ENCODE data around the gene TLL1. TPM values are rescaled to one million over a fixed set of nuclear protein-coding genes. Genes with fewer than 3 reads are reported as not detected.

Gene TLL1
- total RNA-seq, 1 experiment from 2014 or later: 1.4 TPM

- Mint-ChIP-seq H3K9me3 (ENCODE audit: unreplicated experiment) (no peaks in the 10 kb centered on the region), H3K36me3 (ENCODE audit: insufficient read depth, unreplicated experiment) (no peaks in the 10 kb centered on the region), H3K4me1 (ENCODE audit: insufficient read depth, unreplicated experiment) (no peaks in the 10 kb centered on the region), H3K27ac (ENCODE audit: low read depth, unreplicated experiment) (no peak overlapping the region), H3K27me3 (ENCODE audit: insufficient read depth, unreplicated experiment) (no peaks in the 10 kb centered on the region), H3K4me3 (ENCODE audit: unreplicated experiment) (no peak overlapping the region)
- DNase-seq (ENCODE audit: unreplicated experiment): no peak
- intact Hi-C loops (cut with micrococcal nuclease): no loop called here
- BruUV-seq (replicated peaks): no TSS peak
- TF ChIP-seq, protein P1, sequence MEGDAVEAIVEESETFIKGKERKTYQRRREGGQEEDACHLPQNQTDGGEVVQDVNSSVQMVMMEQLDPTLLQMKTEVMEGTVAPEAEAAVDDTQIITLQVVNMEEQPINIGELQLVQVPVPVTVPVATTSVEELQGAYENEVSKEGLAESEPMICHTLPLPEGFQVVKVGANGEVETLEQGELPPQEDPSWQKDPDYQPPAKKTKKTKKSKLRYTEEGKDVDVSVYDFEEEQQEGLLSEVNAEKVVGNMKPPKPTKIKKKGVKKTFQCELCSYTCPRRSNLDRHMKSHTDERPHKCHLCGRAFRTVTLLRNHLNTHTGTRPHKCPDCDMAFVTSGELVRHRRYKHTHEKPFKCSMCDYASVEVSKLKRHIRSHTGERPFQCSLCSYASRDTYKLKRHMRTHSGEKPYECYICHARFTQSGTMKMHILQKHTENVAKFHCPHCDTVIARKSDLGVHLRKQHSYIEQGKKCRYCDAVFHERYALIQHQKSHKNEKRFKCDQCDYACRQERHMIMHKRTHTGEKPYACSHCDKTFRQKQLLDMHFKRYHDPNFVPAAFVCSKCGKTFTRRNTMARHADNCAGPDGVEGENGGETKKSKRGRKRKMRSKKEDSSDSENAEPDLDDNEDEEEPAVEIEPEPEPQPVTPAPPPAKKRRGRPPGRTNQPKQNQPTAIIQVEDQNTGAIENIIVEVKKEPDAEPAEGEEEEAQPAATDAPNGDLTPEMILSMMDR (IDR thresholded peaks at IDR 0.05; ENCODE audit: unreplicated experiment): no peak
- CTCF ChIA-PET: interaction anchor here (0.6 to 2.9 kb wide), 6 partner anchors 11 to 595 kb away, joined by 3 to 24 read pairs (median 4); no protein-coding TSS in a partner anchor
- POLR2A ChIA-PET: interaction anchor here (0.6 to 1.4 kb wide), 2 partner anchors 11 to 181 kb away, joined by 3 to 4 read pairs; no protein-coding TSS in a partner anchor
Measured at GRCh38 chr4:166088576-166088975, 215.5 kb downstream of the TLL1 start.

- Mint-ChIP-seq H3K27ac (ENCODE audit: low read depth, unreplicated experiment) (no peak overlapping the region), H3K4me3 (ENCODE audit: unreplicated experiment) (no peak overlapping the region), H3K9me3 (ENCODE audit: unreplicated experiment) (no peaks in the 10 kb centered on the region), H3K4me1 (ENCODE audit: insufficient read depth, unreplicated experiment) (no peaks in the 10 kb centered on the region), H3K27me3 (ENCODE audit: insufficient read depth, unreplicated experiment) (no peaks in the 10 kb centered on the region), H3K36me3 (ENCODE audit: insufficient read depth, unreplicated experiment) (no peaks in the 10 kb centered on the region)
- ChIA-PET CTCF (interaction anchor here (0.6 to 1.9 kb wide), 19 partner anchors 21 to 601 kb away, joined by 3 to 7 read pairs (median 4); no protein-coding TSS in a partner anchor), POLR2A (interaction anchor here (1.1 to 1.5 kb wide), 4 partner anchors 217 to 257 kb away, joined by 3 to 7 read pairs (median 6); no protein-coding TSS in a partner anchor)
- no TSS peak for BruUV-seq (replicated peaks)
- DNase-seq (ENCODE audit: unreplicated experiment): no peak
- intact Hi-C loops (cut with micrococcal nuclease): loop anchor here (5.0 kb wide), 1 partner anchor 501 kb away; no protein-coding TSS in a partner anchor
- TF ChIP-seq, protein P1 (IDR thresholded peaks at IDR 0.05; ENCODE audit: unreplicated experiment): no peak
Measured at GRCh38 chr4:166091146-166091545, 218.1 kb downstream of the TLL1 start.

- CTCF ChIA-PET: interaction anchor here (0.7 to 1.9 kb wide), 16 partner anchors 37 to 602 kb away, joined by 3 to 7 read pairs (median 5); no protein-coding TSS in a partner anchor
- BruUV-seq (replicated peaks): no TSS peak
- no peak overlapping the region for H3K27ac Mint-ChIP-seq (ENCODE audit: low read depth, unreplicated experiment)
- no peaks in the 10 kb centered on the region for H3K4me1 Mint-ChIP-seq (ENCODE audit: insufficient read depth, unreplicated experiment)
- TF ChIP-seq, protein P1 (IDR thresholded peaks at IDR 0.05; ENCODE audit: unreplicated experiment): peak; percentile 63
- H3K9me3 Mint-ChIP-seq (ENCODE audit: unreplicated experiment): no peaks in the 10 kb centered on the region
- DNase-seq (ENCODE audit: unreplicated experiment): peak; percentile 60
- POLR2A ChIA-PET: interaction anchor here (0.6 to 1.5 kb wide), 7 partner anchors 218 to 611 kb away, joined by 3 to 7 read pairs (median 4); no protein-coding TSS in a partner anchor
- intact Hi-C loops (cut with micrococcal nuclease): loop anchor here (1.0 to 5.0 kb wide), 5 partner anchors 228 to 961 kb away; no protein-coding TSS in a partner anchor
- no peak overlapping the region for H3K4me3 Mint-ChIP-seq (ENCODE audit: unreplicated experiment)
- H3K36me3 Mint-ChIP-seq (ENCODE audit: insufficient read depth, unreplicated experiment): no peaks in the 10 kb centered on the region
- no peaks in the 10 kb centered on the region for H3K27me3 Mint-ChIP-seq (ENCODE audit: insufficient read depth, unreplicated experiment)
Measured at GRCh38 chr4:166091912-166092510, 219.0 kb downstream of the TLL1 start.

DNA sequence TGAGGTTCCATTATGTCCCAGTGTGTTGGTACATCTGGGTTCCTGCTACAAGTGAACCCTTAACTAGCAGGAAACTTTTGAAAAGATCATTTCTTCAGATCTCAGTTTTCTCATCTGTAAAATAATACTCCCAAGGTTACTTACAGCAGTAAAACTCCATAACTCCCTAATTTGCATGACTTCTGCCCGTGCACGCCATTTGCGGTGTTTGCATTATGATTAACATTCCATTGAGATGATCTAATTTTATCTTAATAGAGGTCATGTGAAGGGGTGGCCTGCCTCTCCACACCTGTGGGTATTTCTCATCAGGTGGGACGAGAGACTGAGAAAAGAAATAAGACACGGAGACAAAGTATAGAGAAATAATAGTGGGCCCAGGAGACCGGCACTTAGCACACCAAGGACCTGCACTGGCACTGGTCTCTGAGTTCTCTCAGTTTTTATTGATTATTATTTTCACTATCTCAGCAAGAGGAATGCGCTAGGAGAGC is 219.8 kb downstream of the TLL1 start:
- intact Hi-C loops (cut with micrococcal nuclease): loop anchor here (1.0 to 5.0 kb wide), 5 partner anchors 229 to 962 kb away; no protein-coding TSS in a partner anchor
- TF ChIP-seq, protein P1 (IDR thresholded peaks at IDR 0.05; ENCODE audit: unreplicated experiment): no peak
- Mint-ChIP-seq H3K4me3 (ENCODE audit: unreplicated experiment) (no peak overlapping the region), H3K4me1 (ENCODE audit: insufficient read depth, unreplicated experiment) (no peaks in the 10 kb centered on the region), H3K27ac (ENCODE audit: low read depth, unreplicated experiment) (no peak overlapping the region), H3K9me3 (ENCODE audit: unreplicated experiment) (no peaks in the 10 kb centered on the region), H3K27me3 (ENCODE audit: insufficient read depth, unreplicated experiment) (no peaks in the 10 kb centered on the region), H3K36me3 (ENCODE audit: insufficient read depth, unreplicated experiment) (no peaks in the 10 kb centered on the region)
- no peak for DNase-seq (ENCODE audit: unreplicated experiment)
- CTCF ChIA-PET: interaction anchor here (1.9 kb wide), 1 partner anchor 560 kb away, joined by 6 read pairs; no protein-coding TSS in a partner anchor
- POLR2A ChIA-PET: no interaction called here
- BruUV-seq (replicated peaks): no TSS peak
